ENCODE measurements around the gene DMBX1. TPM values are rescaled to one million over a fixed set of nuclear protein-coding genes. Genes with fewer than 3 reads are reported as not detected.

DMBX1 gene
- polyA plus RNA-seq, 1 donor = not detected

GRCh38 chr1:46461017-46461808 lies 28.4 kb upstream of the DMBX1 start:
- DNase-seq = no peak

- DNase-seq = no peak
Observed at GRCh38 chr1:46461809-46462448, 27.7 kb upstream of the DMBX1 start.

DNA sequence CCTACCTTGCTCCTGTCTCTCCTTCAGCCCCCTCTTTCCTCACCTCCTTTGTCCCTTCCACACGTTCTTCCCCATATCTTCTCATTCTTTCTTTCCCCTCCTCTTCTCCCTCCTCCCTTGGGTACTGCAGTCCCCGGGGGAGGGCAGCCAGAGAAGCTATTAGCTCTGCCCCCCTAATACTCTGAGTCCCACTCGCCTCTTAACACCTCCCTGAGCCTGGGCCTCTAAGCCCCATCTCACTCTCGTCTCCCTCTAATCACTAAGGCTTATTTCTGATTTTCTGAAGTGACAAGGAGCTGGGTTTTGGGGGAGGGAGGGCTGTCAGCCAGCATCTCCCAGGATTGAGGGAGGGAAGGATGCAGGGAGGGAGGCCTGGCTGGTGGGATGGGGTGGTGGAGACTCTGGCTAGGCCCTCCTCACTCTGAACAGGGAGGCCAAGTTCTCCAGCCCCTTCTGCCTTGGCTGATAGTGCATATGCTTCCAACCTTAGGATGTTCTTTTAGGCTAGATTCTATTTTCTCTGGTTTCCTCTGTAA lies 25.6 kb upstream of the DMBX1 start:
- DNase-seq = no peak

DNA sequence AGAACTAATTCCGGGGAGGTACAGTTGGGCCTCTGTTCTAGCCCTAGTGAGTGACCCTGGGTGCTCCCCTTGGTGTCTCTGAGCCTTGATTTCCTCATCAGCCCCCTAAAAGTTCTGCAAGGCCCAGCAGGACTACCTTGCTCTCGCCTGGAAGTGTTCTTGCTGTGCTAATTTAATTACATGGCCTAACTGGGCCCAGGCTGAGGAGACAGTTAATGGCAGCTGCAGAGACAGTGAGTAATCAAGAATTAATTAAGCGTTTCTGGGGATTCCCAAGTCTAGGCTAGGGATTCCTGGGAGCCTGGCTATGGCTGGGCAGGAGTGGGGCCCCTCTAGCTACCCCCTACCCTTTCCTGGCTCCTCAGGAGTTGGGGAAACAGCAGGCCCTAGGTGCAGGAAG lies 24.7 kb upstream of the DMBX1 start:
- DNase-seq = no peak

GRCh38 chr1:46465981-46466476 lies 23.6 kb upstream of the DMBX1 start:
- DNase-seq = no peak

- DNase-seq = no peak
Observed at GRCh38 chr1:46466477-46467182, 23.0 kb upstream of the DMBX1 start.

DNA sequence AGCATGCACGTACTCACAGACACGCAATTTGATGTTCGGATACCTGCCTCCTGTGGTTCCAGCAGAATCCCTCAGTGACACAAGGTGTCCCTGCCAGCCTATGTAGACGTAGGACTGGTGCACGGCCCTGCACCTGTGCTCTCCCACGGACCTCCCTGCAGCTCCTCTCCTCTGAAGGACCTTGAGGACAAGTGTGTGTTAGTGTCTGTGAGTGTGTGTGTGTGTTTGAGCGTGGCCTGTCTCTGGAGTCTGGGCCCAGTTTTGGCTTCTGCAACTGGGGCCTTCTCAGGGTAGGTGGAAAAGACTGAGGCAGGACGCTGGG lies 22.5 kb upstream of the DMBX1 start:
- DNase-seq = no peak

DNA sequence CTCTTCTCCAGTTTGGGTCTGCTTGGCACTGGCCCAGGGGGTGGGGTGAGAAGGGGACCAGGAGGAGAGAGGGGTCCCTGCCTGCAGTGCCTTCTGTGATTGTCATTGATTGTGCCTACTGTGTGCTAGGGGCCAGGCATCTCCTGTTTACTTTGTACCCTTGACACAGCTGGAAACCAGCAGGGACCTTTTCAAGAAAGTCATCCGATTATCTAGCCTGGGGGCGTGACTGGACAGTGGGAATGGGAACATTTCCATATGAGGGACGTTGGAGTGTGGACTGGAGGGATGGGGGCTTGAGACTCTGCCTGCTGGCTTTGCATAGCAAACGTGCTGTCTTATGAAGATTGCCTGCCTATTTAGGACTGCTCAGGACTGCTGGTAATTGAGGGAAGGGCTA lies 19.8 kb upstream of the DMBX1 start:
- DNase-seq = no peak

GRCh38 chr1:46471848-46472492 lies 17.7 kb upstream of the DMBX1 start:
- DNase-seq = no peak

- DNase-seq = no peak
Observed at GRCh38 chr1:46472498-46473181, 17.0 kb upstream of the DMBX1 start.

DNA sequence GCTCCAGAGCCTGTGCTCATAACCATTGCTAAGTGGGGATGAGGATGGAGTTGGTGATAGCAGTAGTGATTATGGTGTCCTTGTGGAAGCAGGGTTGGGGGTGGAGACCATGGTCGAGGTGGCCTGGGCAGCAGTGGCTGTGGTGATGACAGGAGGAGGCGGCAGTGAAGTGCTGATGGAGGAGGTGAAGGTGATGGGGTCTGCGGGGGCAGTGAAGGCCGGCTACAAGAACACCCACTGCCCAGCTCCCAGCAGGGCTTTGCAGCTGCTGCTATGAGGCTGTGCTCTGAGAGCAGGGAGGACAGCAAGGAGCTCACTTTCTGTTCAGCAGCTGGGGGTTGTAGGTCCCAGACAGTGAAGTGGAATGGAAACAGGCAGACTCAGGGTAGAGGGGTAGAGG lies 15.6 kb upstream of the DMBX1 start:
- no peak for DNase-seq

DNA sequence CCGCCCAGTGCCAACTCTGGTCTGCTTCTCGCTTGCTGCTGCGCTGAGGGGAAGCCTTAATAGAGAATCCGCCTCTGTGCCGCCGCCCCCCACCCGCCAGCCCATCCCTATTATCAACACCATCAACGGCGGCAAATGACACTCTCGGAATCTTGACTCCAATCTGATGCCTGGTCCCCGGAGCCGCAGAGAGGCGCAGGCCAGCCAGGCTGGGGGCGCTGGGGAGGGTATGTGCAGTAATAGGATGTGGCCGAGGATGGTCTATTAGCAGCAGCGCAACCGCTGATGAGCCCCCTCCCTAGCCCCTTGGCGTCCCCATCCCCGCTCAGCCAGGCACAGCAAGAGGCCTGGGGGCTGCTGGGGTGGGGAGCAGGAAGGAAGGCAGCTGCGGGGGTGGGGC lies 15.1 kb upstream of the DMBX1 start:
- DNase-seq = no peak

DNA sequence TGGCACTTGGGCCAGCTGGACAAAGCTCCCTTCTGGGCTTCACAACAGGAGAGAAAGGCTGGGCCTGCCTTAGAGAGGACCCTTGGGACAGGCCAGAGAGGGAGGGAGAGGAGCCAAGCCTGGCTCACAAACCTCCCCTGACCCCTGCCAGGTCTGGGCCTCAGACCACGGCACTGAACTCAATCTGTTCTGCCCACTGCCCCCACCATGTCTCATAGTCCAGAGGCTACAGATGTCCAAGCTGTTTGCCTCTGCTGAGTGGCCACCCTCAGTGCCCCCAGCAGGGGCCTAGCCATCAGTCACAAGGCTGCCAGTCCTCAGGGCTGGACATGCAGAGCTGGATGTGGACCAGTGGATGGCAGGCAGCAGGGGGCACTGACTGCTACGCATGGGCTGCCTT lies 13.0 kb upstream of the DMBX1 start:
- DNase-seq = no peak

DNA sequence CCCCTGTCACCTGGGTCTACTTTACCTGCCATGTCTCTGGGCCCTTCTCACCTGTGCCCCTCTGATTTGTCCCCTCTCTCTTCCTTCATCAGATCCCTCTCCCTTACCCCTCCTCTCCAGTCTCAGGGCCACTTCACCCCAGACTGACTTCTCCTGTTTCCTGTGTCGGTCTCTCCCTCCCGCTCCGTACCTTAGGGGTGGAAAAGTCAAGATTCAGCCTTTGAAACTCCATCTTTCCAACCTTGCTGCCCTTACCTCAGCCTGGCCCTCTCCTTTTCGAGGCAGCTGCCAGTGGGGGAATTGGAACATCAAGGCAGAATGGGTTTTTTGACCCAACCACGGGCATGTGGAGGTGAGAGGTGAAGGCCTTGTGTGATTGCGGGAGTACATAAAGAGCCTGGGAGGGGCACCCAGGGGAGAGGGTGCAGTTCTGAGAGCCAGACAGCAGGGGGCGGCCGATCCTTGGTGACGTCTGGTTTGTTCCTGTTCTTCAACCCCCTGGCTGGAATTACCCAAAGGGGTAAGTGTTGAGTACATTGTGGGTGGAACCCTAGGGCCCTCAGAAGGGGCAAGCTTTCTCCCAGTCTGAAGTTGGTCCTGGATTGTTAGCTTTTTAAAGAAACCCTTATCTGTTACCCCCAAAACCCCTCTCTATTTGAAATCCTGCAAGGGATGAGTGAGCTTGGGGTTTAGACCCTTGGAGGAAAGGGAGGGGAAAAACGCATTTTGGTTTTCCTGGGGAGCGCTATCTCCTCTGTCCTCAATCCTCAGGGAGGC lies 12.3 kb upstream of the DMBX1 start:
- peak; percentile 36 for DNase-seq

GRCh38 chr1:46478721-46479485 lies 10.7 kb upstream of the DMBX1 start:
- no peak for DNase-seq

- DNase-seq = no peak
Observed at GRCh38 chr1:46479744-46480350, 9.8 kb upstream of the DMBX1 start.

DNA sequence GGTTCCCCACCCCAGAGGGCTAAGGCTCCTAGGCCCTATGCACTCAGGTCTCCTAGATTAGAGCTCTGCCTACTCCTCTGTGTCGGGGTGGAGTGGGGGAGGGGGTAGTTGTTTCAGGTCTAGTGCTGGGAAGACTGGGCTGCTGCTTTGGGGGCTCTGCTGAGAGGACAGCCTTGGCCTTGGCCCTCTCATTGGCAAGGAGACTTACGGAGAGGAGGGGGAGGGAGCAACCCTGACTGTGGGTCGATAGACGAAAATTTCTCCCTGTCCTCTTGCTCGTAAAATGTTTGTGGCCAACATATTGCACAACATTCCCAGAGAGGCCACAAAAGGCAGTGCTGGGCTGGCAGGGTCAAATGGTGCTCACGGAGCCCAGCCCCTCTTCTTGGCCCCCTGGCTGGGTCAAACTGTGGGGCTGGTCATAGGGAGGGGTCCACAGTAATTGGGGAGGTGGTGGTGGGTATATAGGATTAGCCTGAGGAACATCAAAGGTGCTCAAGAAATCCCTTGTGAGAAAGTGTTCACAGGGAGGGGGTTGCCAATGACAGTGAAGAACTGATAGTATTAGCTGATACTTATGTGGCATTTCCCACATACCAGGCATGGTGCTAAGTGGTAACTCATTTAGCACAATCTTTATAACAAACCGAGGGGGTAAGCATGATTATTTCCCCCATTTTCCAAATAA lies 8.5 kb upstream of the DMBX1 start:
- DNase-seq = no peak

DNA sequence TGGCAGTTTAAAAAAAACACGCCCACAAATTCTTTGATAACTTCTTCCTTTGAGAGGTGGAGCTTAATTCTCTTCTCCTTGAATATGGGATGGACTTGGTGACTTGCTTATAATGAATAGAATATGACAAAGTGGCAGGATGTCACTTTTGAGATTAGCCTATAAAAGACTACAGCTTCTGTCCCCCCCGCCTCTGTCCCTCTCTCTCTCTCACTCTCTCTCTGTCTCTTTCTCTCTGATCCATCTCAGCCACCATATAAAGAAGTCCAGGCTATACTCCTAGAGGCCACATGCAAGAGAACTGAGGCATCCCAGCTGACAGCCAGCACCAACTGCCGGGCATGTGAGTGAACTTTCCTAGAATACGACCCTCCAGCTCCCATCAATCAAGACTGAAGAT lies 7.7 kb upstream of the DMBX1 start:
- no peak for DNase-seq

DNA sequence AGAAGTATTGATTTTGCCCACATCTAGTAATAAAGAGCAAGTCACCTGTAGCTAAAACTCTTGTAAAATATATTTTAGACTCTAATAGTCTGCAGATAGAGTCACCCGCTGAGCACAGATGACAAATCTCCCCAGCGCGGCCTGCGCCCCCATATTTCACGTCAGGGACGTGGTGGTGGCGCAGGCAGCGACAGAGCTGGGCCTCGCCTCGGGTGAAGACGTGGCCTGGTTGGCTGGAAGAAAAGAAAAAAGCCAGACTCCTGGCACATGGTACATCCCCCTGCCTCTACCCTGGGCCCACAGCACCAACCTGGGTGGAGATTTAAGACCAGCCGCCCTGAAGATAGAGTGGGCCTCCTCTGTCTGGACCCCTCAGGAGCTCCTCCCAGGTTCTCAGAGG lies 6.0 kb upstream of the DMBX1 start:
- DNase-seq = no peak
